OCI-LY7 (cell line): ENCODE measurements around the gene PLXDC2.

Experiments
- CTCF ChIP-seq: fragments of 200-600 bp; sonication (generic); conservative IDR thresholded peaks from 2 replicates; pipeline ENCODE4 v1.5.1; 2014; ENCODE audit warnings: mild to moderate bottlenecking, antibody characterized with exemption, low read length, moderate library complexity, mixed read lengths
- EZH2phosphoT487 ChIP-seq: fragments of 200-600 bp; sonication (generic); IDR thresholded peaks from 2 replicates; pipeline ENCODE4 v1.6.1; 2018; ENCODE audit warnings: low read depth, borderline replicate concordance, mild to moderate bottlenecking, mixed run types, antibody characterized with exemption, low read length, moderate library complexity, mixed read lengths

- TF ChIP-seq CTCF (no peak), EZH2phosphoT487 (no peak)
Measured at GRCh38 chr10:19983880-19984565, 167.8 kb downstream of the PLXDC2 start.
